Ectodermal cell (in vitro differentiated cells): ENCODE results near the gene CKLF.
"Not testable (repeated sequence)": the region's sequence is repeated elsewhere in the genome, so short reads cannot be mapped to it uniquely, and the experiment has no call there.

ENCODE experiments used
- H3K27ac ChIP-seq: 2 replicates; pipeline ENCODE4 v1.7.0; 2013; ENCODE audit warnings: mild to moderate bottlenecking, low read depth, low read length; ENCODE audit not compliant: insufficient read depth, poor library complexity, severe bottlenecking
- H3K27me3 ChIP-seq: 2 replicates; pipeline ENCODE4 v1.7.0; 2013; ENCODE audit warnings: mild to moderate bottlenecking, low read length; ENCODE audit not compliant: insufficient read depth, control insufficient read depth, poor library complexity, severe bottlenecking
- H3K36me3 ChIP-seq: one replicate; pipeline ENCODE4 v1.7.0; 2013; ENCODE audit warnings: low read length; ENCODE audit not compliant: control insufficient read depth, insufficient read depth
- H3K4me1 ChIP-seq: one replicate; pipeline ENCODE4 v1.7.0; 2013; ENCODE audit warnings: low read length; ENCODE audit not compliant: control insufficient read depth, insufficient read depth
- H3K4me3 ChIP-seq: 2 replicates; pipeline ENCODE4 v1.7.0; 2013; ENCODE audit warnings: low read depth, low read length, control low read depth; ENCODE audit not compliant: insufficient read depth
- H3K9me3 ChIP-seq: 2 replicates; pipeline ENCODE4 v1.7.0; 2013; ENCODE audit warnings: mild to moderate bottlenecking, low read length, moderate library complexity; ENCODE audit not compliant: control insufficient read depth
- WGBS, 2 experiments: methylation state at CpG; one replicate each; pipeline ENCODE4 v1.1.7; 2013; ENCODE audit warnings: missing lambda C conversion rate in 2 of 2; 5-methylcytosine and 5-hydroxymethylcytosine counted together

The CKLF gene

DNA sequence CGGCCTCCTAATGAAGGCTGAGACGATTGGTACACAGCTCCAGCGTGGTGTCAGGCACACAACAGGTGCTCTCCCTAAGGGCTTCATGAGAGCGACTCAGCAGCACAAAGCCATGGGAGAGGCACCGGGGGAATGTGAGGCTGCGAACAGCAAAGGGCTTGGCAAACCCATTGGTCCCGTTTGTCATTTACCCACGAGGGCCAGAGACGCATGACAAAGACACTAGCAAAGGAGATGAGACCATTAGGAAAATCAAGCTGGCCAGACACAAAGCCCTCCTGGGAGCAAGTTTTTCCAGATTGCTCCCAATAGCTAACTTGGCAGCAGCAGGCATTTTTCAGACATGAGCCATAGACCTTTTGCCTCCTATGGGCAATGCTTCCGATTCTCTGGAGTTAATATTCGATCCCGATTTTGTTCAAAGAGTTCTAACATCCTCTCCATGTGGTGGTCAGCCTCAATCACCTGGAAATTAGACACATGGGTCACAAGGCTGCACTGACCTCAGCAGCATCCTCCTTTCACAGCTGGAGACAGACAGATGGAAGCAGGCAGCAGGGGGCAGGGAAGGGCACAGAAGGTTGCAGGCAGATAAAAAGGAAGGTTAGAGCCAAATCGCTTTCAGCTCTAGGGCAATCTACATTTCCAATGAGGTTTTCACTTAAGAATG, 40.6 kb upstream of the CKLF start:
- peak overlapping the region; percentile 13 for H3K27ac ChIP-seq
- no peaks in the 10 kb centered on the region for H3K36me3 ChIP-seq
- no peaks in the 10 kb centered on the region for H3K27me3 ChIP-seq
- H3K4me1 ChIP-seq, result peaks cover 25% of the 10 kb centered on the region
- H3K9me3 ChIP-seq, result no peaks in the 10 kb centered on the region
- WGBS, 2 experiments, result 29 to 31% methylated on average over 13 of the region's 13 CpGs
- no peak overlapping the region for H3K4me3 ChIP-seq

DNA sequence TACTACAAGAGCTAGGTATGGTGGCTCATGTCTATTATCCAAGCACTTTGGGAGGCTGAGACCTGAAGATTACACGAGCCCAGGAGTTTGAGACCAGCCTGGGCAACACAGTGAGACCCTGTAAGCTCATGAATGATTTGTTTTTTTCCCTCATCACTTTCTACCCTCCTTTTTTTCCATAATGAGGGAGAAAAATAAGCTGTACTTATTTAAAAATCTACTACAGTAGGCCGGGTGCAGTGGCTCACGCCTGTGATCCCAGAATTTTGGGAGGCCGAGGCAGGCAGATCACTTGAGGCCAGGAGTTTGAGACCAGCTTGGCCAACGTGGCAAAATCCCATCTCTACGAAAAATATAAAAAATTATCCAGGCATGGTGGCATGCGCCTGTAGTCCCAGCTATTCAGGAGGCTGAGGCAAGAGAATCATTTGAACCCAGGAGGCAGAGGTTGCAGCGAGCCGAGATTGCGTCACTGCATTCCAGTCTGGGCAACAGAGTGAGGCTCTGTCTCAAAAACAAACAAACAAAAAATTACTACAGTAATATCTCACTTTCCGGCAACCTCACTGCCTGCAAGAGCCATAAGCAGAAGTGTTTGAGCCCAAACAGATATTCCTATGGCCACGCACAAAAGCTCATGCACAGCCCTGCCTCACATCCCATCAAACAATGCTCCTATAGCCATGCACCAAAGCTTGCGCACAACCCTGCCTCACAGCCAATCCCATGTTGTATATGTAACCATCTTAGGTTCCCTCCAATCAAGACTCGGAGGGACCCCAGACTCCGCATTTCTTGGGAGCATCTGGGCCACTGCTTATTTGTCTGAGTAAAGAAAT, 39.9 kb upstream of the CKLF start:
- no peaks in the 10 kb centered on the region for H3K27me3 ChIP-seq
- 85 to 86% methylated on average over 15 of the region's 15 CpGs for WGBS, 2 experiments
- no peak overlapping the region for H3K27ac ChIP-seq
- no peaks in the 10 kb centered on the region for H3K9me3 ChIP-seq
- peaks cover 28% of the 10 kb centered on the region for H3K4me1 ChIP-seq
- no peak overlapping the region for H3K4me3 ChIP-seq
- no peaks in the 10 kb centered on the region for H3K36me3 ChIP-seq

GRCh38 chr16:66513111-66513723, 39.2 kb upstream of the CKLF start:
- Histone ChIP-seq H3K36me3 (no peaks in the 10 kb centered on the region), H3K27ac (no peak overlapping the region), H3K9me3 (no peaks in the 10 kb centered on the region), H3K4me1 (peaks cover 28% of the 10 kb centered on the region), H3K4me3 (no peak overlapping the region), H3K27me3 (no peaks in the 10 kb centered on the region)
- 88 to 92% methylated on average over 8 of the region's 8 CpGs for WGBS, 2 experiments

DNA sequence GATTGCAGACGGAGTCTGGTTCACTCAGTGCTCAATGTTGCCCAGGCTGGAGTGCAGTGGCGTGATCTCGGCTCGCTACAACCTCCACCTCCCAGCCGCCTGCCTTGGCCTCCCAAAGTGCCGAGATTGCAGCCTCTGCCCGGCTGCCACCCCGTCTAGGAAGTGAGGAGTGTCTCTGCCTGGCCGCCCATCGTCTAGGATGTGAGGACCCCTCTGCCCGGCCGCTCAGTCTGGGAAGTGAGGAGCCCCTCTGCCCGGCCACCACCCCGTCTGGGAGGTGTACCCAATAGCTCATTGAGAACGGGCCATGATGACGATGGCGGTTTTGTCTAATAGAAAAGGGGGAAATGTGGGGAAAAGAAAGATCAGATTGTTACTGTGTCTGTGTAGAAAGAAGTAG, 38.0 kb upstream of the CKLF start:
- not testable (repeated sequence) for H3K4me3 ChIP-seq, H3K9me3 ChIP-seq, H3K27ac ChIP-seq, H3K36me3 ChIP-seq, H3K27me3 ChIP-seq
- WGBS, 2 experiments, result 96 to 98% methylated on average over 12 to 13 of the region's 17 CpGs
- peaks cover 28% of the 10 kb centered on the region for H3K4me1 ChIP-seq

DNA sequence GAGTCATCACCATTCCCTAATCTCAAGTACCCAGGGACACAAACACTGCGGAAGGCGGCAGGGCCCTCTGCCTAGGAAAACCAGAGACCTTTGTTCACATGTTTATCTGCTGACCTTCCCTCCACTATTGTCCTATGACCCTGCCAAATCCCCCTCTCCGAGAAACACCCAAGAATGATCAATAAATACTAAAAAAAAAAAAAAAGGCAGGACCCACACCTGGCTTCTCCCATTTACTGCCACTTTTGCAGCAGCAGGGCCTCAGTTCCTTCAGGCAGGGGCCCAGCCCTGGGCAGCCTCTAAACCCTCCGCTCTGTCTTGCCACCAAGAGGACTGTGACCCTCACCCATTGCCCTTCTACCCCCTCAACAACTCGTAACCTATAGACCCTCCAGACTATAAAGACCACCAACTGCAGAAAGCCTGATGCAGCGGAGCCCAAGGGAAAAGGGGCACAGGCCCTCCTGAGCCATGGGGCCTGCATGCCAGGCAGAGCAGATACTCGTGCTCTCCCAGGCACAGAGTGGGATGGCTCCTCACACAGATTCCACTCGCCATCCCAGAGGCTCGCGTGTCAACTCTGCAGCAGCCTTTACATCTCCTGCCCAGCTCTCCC, 37.3 kb upstream of the CKLF start:
- not testable (repeated sequence) for H3K9me3 ChIP-seq, H3K27ac ChIP-seq, H3K27me3 ChIP-seq, H3K36me3 ChIP-seq, H3K4me3 ChIP-seq
- peaks cover 28% of the 10 kb centered on the region for H3K4me1 ChIP-seq
- 94% methylated on average over 10 of the region's 10 CpGs for whole genome bisulfite sequencing, 2 experiments

- H3K36me3 ChIP-seq, result no peaks in the 10 kb centered on the region
- 89 to 91% methylated on average over 12 of the region's 12 CpGs for WGBS, 2 experiments
- no peak overlapping the region for H3K27ac ChIP-seq
- peaks cover 21% of the 10 kb centered on the region for H3K4me1 ChIP-seq
- H3K4me3 ChIP-seq, result no peak overlapping the region
- no peaks in the 10 kb centered on the region for H3K27me3 ChIP-seq
- no peaks in the 10 kb centered on the region for H3K9me3 ChIP-seq
These were observed 36.5 kb upstream of the CKLF start for GRCh38 chr16:66515596-66516508.

- Histone ChIP-seq H3K4me1 (peaks cover 15% of the 10 kb centered on the region), H3K27ac (no peak overlapping the region), H3K27me3 (no peaks in the 10 kb centered on the region), H3K4me3 (no peak overlapping the region), H3K9me3 (no peaks in the 10 kb centered on the region), H3K36me3 (no peaks in the 10 kb centered on the region)
- 92 to 93% methylated on average over 8 of the region's 8 CpGs for WGBS, 2 experiments
These were observed 35.9 kb upstream of the CKLF start for GRCh38 chr16:66516509-66516807.

- Histone ChIP-seq H3K4me1 (peaks cover 10% of the 10 kb centered on the region), H3K27me3 (no peaks in the 10 kb centered on the region), H3K27ac (no peak overlapping the region), H3K36me3 (no peaks in the 10 kb centered on the region), H3K9me3 (no peaks in the 10 kb centered on the region), H3K4me3 (no peak overlapping the region)
- 67 to 68% methylated on average over 15 of the region's 15 CpGs for WGBS, 2 experiments
These were observed 35.4 kb upstream of the CKLF start for GRCh38 chr16:66516808-66517585.

DNA sequence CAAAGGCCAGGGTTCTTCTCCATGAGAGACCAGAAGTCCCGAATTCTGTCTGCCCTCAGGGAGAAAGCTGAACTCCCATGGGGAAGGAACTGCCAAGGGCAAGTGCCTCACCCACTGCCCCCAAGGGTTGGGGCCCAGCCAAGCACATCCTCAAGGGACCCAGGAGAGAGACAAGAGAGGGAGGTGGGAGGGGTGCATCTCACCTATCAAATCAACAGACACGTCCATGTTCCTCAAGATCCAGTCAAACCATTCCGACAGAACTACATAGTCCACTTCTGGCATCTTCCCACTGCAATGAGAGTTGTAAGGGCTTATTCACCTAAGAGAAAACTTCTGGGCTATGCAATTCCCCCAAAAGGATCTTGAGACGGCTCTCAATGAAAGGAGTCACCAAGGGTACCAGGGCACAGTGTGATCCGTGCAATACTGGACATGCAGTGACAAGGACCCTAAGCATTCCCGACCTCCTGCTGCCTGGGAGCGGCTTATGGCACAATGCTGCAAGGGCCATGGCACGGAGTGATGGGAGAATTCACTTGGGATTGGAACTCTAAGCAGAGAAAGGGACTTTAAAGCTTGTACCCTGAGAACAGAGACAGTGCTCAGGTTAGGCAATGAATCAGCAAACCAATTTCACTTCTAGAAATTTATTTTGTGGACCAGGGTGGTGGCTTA, 34.7 kb upstream of the CKLF start:
- WGBS, 2 experiments, result 89 to 91% methylated on average over 8 of the region's 8 CpGs
- H3K27me3 ChIP-seq, result no peaks in the 10 kb centered on the region
- H3K27ac ChIP-seq, result no peak overlapping the region
- H3K4me1 ChIP-seq, result peaks cover 5% of the 10 kb centered on the region
- no peak overlapping the region for H3K4me3 ChIP-seq
- H3K36me3 ChIP-seq, result no peaks in the 10 kb centered on the region
- no peaks in the 10 kb centered on the region for H3K9me3 ChIP-seq
